Prostate gland (tissue), 2 donors: Measurements from ENCODE around the gene FLT1. TPM values are rescaled to one million over a fixed set of nuclear protein-coding genes. Genes with fewer than 3 reads are reported as not detected.

Source experiments
- DNase-seq: peaks from one replicate; pipeline ENCODE4 v3.0.0-alpha.2; 2019; ENCODE audit warnings: low spot score
- H3K27ac ChIP-seq, 2 donors: fragments of 200-600 bp; sonication (generic); 2 replicates each; pipeline ENCODE4 v1.5.1; 2017 to 2019
- H3K27me3 ChIP-seq: fragments of 200-600 bp; sonication (generic); replicated peaks from 2 replicates; pipeline ENCODE4 v1.5.1; 2019; ENCODE audit not compliant: insufficient read depth
- H3K36me3 ChIP-seq, 2 donors: fragments of 200-600 bp; sonication (generic); 1 replicate in 1 of 2; 2 replicates in 1 of 2; pipeline versions ENCODE4 v1.5.1 to v1.8.1; 2017 to 2019
- H3K4me1 ChIP-seq: fragments of 200-600 bp; sonication (generic); replicated peaks from 2 replicates; pipeline ENCODE4 v1.5.1; 2019
- H3K4me3 ChIP-seq, 2 donors: fragments of 200-600 bp; sonication (generic); 2 replicates each; pipeline ENCODE4 v1.5.1; 2017 to 2019
- H3K9me3 ChIP-seq: fragments of 200-600 bp; sonication (generic); 2 replicates; pipeline ENCODE4 v1.5.1; 2017
- POLR2A ChIP-seq: fragments of 450-650 bp; IDR thresholded peaks from one replicate; pipeline ENCODE4 v1.6.1; 2016; ENCODE audit warnings: antibody characterized with exemption, mild to moderate bottlenecking
- POLR2AphosphoS5 ChIP-seq: sonication (generic); formaldehyde crosslinking; IDR thresholded peaks from one replicate; pipeline ENCODE4 v1.6.1; 2017; ENCODE audit warnings: antibody characterized with exemption
- WGBS: methylation state at CpG from one replicate; pipeline ENCODE4 v1.1.5; 2018; 5-methylcytosine and 5-hydroxymethylcytosine counted together
- intact Hi-C: fragments of 100-400 bp; cut with DNase I; formaldehyde crosslinking; loops from one replicate; pipeline ENCODE4 v1.14.2; 2022
- total RNA-seq, 2 donors: library from RNA; depleted of rRNA; stranded (reverse); fragments of >200 nt; gene quantifications; one replicate each; pipeline ENCODE4 v1.1.0, GENCODE V29; 2016
- TF ChIP-seq, protein P1 (sequence below), 4 experiments: fragments of 200-600 bp in 2 of 4; fragments of 450-650 bp in 2 of 4; sonication (generic) in 2 of 4; IDR thresholded peaks; 1 replicate in 3 of 4; 2 replicates in 1 of 4; pipeline ENCODE4 v1.5.1; 2016 to 2019; ENCODE audit warnings: antibody characterized with exemption in 4 of 4, mild to moderate bottlenecking in 2 of 4, moderate library complexity in 2 of 4

FLT1 gene
- total RNA-seq, 2 donors from 2014 or later = 9.1 to 27.0 TPM

GRCh38 chr13:28339419-28339818 is 155.5 kb downstream of the FLT1 start:
- H3K27me3 ChIP-seq = no peaks in the 10 kb centered on the region
- no peaks in the 10 kb centered on the region for H3K9me3 ChIP-seq
- WGBS = 83% methylated on average over 2 of the region's 2 CpGs
- no peaks in the 10 kb centered on the region for H3K4me1 ChIP-seq
- TF ChIP-seq, protein P1, sequence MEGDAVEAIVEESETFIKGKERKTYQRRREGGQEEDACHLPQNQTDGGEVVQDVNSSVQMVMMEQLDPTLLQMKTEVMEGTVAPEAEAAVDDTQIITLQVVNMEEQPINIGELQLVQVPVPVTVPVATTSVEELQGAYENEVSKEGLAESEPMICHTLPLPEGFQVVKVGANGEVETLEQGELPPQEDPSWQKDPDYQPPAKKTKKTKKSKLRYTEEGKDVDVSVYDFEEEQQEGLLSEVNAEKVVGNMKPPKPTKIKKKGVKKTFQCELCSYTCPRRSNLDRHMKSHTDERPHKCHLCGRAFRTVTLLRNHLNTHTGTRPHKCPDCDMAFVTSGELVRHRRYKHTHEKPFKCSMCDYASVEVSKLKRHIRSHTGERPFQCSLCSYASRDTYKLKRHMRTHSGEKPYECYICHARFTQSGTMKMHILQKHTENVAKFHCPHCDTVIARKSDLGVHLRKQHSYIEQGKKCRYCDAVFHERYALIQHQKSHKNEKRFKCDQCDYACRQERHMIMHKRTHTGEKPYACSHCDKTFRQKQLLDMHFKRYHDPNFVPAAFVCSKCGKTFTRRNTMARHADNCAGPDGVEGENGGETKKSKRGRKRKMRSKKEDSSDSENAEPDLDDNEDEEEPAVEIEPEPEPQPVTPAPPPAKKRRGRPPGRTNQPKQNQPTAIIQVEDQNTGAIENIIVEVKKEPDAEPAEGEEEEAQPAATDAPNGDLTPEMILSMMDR (IDR thresholded peaks at IDR 0.05) = no peak
- TF ChIP-seq POLR2AphosphoS5 (no peak), POLR2A (no peak)
- DNase-seq = no peak
- H3K36me3 ChIP-seq = no peaks in the 10 kb centered on the region
- no peak overlapping the region for H3K27ac ChIP-seq
- H3K4me3 ChIP-seq = no peak overlapping the region
- intact Hi-C loops = no loop called here

DNA sequence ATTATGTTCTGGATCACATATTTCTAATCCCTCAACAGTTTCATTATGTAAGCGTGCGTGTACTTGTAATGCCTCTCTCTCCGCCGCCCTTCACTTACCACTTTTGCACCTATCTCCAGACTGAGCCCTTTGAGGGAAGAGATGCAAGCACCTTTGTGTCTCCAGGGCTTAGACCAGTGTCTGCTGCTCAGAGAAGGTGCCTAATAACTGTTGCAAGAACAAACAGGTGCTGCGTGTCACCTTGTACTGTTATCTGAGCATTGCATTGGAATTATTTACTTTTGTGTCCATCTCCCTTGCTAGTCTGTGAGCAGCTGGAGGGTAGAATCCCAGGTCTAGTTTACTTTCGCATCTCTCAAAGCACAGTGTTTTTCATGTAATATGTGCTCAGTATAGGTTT is 156.2 kb downstream of the FLT1 start:
- TF ChIP-seq POLR2A (no peak), POLR2AphosphoS5 (no peak)
- TF ChIP-seq, protein P1 (IDR thresholded peaks at IDR 0.05) = no peak
- 89% methylated on average over 5 of the region's 6 CpGs for WGBS
- H3K4me1 ChIP-seq = no peaks in the 10 kb centered on the region
- H3K36me3 ChIP-seq = no peaks in the 10 kb centered on the region
- H3K9me3 ChIP-seq = no peaks in the 10 kb centered on the region
- H3K27me3 ChIP-seq = no peaks in the 10 kb centered on the region
- no peak overlapping the region for H3K4me3 ChIP-seq
- DNase-seq = no peak
- intact Hi-C loops = no loop called here
- no peak overlapping the region for H3K27ac ChIP-seq

- TF ChIP-seq, protein P1 (IDR thresholded peaks at IDR 0.05) = no peak
- TF ChIP-seq POLR2A (no peak), POLR2AphosphoS5 (no peak)
- no peak for DNase-seq
- intact Hi-C loops = no loop called here
- Histone ChIP-seq H3K27me3 (no peaks in the 10 kb centered on the region), H3K4me3 (no peak overlapping the region), H3K9me3 (no peaks in the 10 kb centered on the region), H3K4me1 (no peaks in the 10 kb centered on the region), H3K27ac (no peak overlapping the region), H3K36me3 (no peaks in the 10 kb centered on the region)
- WGBS = 40% methylated on average over 4 of the region's 4 CpGs
These were observed 156.8 kb downstream of the FLT1 start for GRCh38 chr13:28338006-28338574.

DNA sequence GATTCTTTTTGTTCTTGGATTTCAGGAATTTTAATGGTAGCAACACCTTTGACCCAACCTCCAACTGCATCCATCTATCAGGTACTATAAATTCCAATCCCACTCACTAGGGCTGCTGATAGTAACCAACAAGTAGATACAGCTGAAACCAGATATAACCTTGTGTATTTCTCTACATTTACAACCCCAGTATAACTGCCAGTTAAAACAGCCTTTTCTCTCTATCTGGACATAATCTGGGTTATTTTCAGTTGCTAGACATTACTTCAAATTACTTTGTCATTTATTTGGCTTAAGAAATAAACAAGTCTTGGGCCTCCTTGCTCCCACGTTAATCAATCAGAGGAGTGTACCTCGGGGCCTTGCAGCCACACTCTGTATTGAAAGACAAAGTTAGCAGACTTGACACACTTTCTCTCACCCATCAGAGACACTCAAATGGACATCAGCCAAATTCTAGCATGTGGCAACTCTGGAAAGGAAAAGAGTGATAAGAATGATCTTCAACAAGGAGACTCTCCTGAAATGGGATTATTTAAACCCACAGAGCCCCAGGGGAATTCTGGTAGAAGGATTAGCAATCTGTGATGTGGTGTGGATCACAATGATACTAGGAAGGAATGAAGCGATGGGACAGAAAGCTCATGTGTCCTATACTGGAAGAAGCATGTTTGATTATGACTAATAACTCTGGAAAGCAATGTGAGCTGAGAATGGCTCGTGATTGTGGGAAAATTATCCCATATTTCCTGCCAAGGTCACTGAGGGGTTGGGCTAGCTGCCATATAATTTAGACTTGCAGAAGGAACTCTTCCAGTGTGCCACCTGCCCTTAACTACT is 157.5 kb downstream of the FLT1 start:
- no peak for DNase-seq
- WGBS = 48% methylated on average over 4 of the region's 4 CpGs
- TF ChIP-seq POLR2AphosphoS5 (no peak), POLR2A (no peak)
- TF ChIP-seq, protein P1 (IDR thresholded peaks at IDR 0.05) = no peak
- Histone ChIP-seq H3K27ac (no peak overlapping the region), H3K9me3 (no peaks in the 10 kb centered on the region), H3K4me1 (no peaks in the 10 kb centered on the region), H3K27me3 (no peaks in the 10 kb centered on the region), H3K36me3 (no peaks in the 10 kb centered on the region), H3K4me3 (no peak overlapping the region)
- intact Hi-C loops = no loop called here

DNA sequence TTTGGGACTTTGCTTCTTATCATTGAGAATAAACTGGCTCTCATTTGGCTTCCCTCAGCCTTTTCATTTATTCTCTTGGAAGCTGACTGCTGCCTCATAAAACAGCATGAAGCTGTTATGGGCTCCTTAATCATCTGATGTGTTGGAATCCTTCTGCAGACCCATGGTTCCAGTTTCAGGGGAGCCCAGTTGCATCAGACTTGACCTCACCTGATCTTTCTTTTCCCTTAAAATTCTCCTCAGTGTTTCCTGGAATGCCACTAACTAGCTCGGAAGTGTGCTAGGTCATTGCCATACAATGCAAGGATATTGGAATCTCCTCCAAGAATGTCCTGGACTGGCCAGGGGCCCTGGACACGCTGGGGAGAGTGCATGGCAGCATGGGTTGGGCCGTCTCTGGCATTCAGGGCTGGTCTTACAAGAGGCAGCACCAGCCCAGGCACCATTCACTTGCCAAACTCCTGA is 158.7 kb downstream of the FLT1 start:
- Histone ChIP-seq H3K36me3 (no peaks in the 10 kb centered on the region), H3K4me3 (no peak overlapping the region), H3K27ac (no peak overlapping the region), H3K27me3 (no peaks in the 10 kb centered on the region), H3K9me3 (no peaks in the 10 kb centered on the region), H3K4me1 (no peaks in the 10 kb centered on the region)
- TF ChIP-seq POLR2AphosphoS5 (no peak), POLR2A (no peak)
- TF ChIP-seq, protein P1 (IDR thresholded peaks at IDR 0.05) = no peak
- WGBS = 65% methylated on average over 3 of the region's 3 CpGs
- intact Hi-C loops = no loop called here
- DNase-seq = no peak
